ENCODE results near the gene PHEX.

PHEX gene

DNA sequence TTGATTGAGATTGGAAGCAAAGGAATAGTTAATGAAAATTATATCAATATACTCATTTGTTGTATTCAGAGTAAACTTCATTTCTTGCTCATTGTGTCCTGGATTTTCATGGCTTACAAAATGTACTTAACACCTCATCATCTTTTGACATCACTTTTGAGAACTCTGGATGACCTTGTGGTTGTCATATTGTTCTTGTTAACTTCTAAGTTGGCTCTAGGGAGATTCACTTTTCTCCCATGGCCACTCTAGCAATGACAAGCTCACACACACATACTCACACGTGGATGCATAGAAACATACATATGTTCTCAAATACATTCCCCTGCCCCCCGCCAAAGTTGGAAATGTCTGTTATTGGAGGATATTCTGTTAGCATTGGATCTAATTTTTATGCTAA is 15.3 kb downstream of the PHEX start:
- TF ChIP-seq JUND (IDR thresholded peaks at IDR 0.05; ENCODE audit: low read depth): no peak
- no peak for DNase-seq (ENCODE audit: low read depth in 1 of 2, low spot score in 1 of 2)
- in situ Hi-C loops (cut with HindIII; ENCODE audit: low pct_unique_long_range_greater_than_20kb, low sequenced_read_pairs): no loop called here

- no peak for DNase-seq (ENCODE audit: low read depth in 1 of 2, low spot score in 1 of 2)
Measured at GRCh38 chrX:22053481-22053880, 21.4 kb downstream of the PHEX start.

DNA sequence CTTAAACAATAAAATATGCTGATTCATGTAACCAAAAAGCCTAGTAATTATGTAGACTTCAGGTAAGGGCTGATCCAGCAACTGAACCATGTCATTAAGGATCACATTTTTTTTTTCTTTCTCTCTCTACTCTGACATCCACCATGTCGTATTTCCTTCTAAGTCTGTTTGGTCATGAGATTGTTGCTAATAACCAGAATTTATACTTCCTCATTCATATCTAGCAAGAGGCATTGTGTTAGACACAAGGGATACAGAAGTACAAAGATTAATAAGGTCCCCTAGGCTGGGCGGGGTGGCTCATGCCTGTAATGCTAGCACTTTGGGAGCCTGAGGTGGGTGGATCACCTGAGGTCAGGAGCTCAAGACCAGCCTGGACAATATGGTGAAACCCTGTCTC is 24.1 kb downstream of the PHEX start:
- no peak for TF ChIP-seq JUND (IDR thresholded peaks at IDR 0.05; ENCODE audit: low read depth)
- in situ Hi-C loops (cut with HindIII; ENCODE audit: low pct_unique_long_range_greater_than_20kb, low sequenced_read_pairs): no loop called here
- no peak for DNase-seq (ENCODE audit: low read depth in 1 of 2, low spot score in 1 of 2)

More at GRCh38 chrX:22053481-22053880, 21.4 kb downstream of the PHEX start:
- in situ Hi-C loops (cut with HindIII; ENCODE audit: low pct_unique_long_range_greater_than_20kb, low sequenced_read_pairs): no loop called here
- TF ChIP-seq JUND (IDR thresholded peaks at IDR 0.05; ENCODE audit: low read depth): no peak

DNA sequence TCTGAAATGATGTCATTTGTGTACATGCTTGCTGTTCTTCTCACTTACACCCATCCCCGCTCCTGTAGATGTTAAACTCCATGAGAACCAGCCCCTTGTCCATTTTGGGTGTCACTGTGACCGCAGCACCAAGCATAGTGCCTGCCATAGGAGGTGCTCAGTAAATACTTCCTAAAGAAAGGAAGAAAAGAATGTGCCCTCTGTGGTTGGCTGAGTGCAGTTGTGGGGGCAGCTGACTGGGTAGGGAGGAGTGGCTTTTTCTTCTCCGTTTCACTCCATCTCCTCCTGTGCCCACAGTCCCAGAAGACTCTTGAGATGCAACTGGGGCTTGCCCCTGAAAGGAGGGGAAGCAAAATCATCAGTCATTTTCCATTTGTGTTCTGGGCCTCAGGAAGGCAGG is 25.5 kb downstream of the PHEX start:
- no peak for DNase-seq (ENCODE audit: low read depth in 1 of 2, low spot score in 1 of 2)
- in situ Hi-C loops (cut with HindIII; ENCODE audit: low pct_unique_long_range_greater_than_20kb, low sequenced_read_pairs): no loop called here
- no peak for TF ChIP-seq JUND (IDR thresholded peaks at IDR 0.05; ENCODE audit: low read depth)

DNA sequence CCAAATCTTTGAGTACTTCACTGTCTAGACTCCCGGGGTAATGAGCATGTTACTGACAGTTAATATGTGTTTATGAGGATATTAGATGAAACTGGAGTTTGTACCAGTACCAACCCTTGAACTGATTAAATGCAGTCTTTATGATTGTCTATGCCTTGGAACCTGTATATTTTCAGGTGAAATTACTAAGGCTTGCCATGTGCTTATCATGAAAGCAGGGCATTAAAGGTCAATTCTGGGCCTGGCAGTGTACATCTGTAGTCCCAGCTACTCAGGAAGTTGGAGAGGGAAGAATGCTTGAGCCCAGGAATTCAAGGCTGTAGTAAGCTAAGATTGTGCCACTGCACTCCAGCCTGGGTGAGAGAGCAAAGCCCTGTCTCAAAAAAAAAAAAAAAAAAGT is 27.6 kb downstream of the PHEX start:
- no peak for TF ChIP-seq JUND (IDR thresholded peaks at IDR 0.05; ENCODE audit: low read depth)
- no peak for DNase-seq (ENCODE audit: low read depth in 1 of 2, low spot score in 1 of 2)
- in situ Hi-C loops (cut with HindIII; ENCODE audit: low pct_unique_long_range_greater_than_20kb, low sequenced_read_pairs): no loop called here

DNA sequence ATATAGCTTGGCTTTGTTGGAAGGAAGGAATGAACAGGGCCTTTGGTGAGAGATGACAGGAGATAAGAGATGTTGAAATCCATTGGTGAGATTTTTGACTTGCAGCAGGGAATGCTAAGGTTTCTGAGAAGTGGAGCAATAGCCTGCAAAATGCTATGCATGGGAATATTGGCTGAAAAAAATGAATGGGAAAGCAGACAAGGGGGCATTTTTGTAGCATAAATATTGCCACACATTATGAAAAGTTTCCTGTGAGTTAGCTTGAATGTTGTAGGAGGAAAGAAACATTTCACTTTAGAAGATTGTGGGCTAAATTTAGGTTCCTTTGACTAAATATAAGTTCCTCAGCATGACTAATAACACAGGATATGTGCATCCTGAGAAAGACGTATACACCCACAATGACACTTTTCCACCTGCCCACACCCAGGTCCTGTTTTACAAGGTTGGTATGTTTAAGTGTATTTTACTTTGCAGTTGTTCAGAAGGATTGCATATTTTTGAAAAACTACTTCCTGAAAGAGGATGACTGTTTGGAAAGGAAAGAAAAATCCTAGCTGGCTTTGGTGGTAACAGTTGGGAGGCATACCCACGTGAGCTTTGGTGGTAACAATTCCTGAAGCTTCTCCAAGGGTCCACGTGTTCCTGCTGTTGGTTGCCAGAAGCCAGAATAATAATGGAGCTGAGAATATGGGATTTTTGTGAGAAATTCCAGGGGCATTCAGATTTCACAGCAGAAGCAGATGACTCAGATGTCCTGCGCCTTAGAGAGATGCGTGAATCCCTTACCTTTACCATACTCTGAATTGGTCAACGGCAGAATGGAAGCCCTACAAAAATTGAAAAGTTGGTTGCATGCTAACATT is 28.5 kb downstream of the PHEX start:
- in situ Hi-C loops (cut with HindIII; ENCODE audit: low pct_unique_long_range_greater_than_20kb, low sequenced_read_pairs): no loop called here
- DNase-seq (ENCODE audit: low read depth in 1 of 2, low spot score in 1 of 2): no peak
- no peak for TF ChIP-seq JUND (IDR thresholded peaks at IDR 0.05; ENCODE audit: low read depth)

DNA sequence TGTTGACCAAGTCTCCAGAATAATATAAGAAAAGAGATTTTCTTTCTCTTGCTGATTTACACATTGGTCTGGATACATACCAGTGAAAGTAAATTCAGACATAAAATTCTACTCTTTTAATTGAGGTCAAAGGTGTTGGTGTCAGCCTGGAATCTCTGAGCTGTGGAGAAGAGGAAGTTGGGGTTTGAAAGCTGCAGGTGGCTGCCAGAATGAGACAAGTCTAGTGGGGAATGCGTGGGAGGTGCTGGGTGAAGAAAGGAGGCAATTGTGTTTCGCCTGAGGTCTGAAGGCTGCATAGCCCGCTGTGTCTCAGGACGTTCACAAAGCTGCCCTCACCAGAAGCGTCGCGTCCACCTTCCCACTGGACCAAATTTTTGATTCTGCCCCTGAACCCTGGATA is 31.2 kb downstream of the PHEX start:
- in situ Hi-C loops (cut with HindIII; ENCODE audit: low pct_unique_long_range_greater_than_20kb, low sequenced_read_pairs): no loop called here
- peak in 1 of 2 experiments; percentile 11 for DNase-seq (ENCODE audit: low read depth in 1 of 2, low spot score in 1 of 2)
- TF ChIP-seq JUND (IDR thresholded peaks at IDR 0.05; ENCODE audit: low read depth): no peak

GRCh38 chrX:22069586-22069985 is 37.5 kb downstream of the PHEX start:
- TF ChIP-seq JUND (IDR thresholded peaks at IDR 0.05; ENCODE audit: low read depth): no peak
- in situ Hi-C loops (cut with HindIII; ENCODE audit: low pct_unique_long_range_greater_than_20kb, low sequenced_read_pairs): no loop called here
- DNase-seq (ENCODE audit: low read depth in 1 of 2, low spot score in 1 of 2): no peak

- in situ Hi-C loops (cut with HindIII; ENCODE audit: low pct_unique_long_range_greater_than_20kb, low sequenced_read_pairs): no loop called here
- no peak for TF ChIP-seq JUND (IDR thresholded peaks at IDR 0.05; ENCODE audit: low read depth)
- no peak for DNase-seq (ENCODE audit: low read depth in 1 of 2, low spot score in 1 of 2)
Measured at GRCh38 chrX:22073928-22074327, 41.8 kb downstream of the PHEX start.

GRCh38 chrX:22078117-22078516 is 46.0 kb downstream of the PHEX start:
- in situ Hi-C loops (cut with HindIII; ENCODE audit: low pct_unique_long_range_greater_than_20kb, low sequenced_read_pairs): no loop called here
- no peak for TF ChIP-seq JUND (IDR thresholded peaks at IDR 0.05; ENCODE audit: low read depth)
- DNase-seq (ENCODE audit: low read depth in 1 of 2, low spot score in 1 of 2): no peak

DNA sequence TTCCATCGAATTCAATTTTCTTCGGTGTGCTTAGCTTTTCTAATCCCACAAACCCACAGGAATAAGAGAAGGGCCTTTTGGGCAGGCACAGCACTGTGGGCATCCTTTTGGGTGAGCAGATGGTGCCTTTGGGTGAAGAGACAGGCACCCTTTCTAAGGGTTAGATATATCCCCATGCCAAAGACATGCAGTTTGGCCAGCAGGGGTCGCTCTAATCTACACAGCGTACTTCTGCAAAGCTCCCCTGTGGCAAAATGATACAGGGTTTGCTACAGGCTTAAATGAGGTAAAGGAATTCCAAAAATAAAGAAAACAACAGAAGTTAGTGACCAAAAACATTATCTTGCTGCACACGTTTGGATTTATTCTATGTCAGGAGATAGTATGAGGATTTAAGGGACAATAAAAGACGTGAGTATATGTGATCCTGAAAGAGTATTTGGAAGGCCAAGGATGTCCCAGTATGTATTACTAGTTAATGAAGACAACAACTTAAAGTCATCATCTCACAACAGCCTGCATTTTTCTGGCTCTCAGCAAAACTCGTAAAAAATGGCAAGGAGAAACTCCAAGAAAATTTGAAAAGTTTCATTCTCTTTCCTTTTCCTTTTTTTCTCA is 49.5 kb downstream of the PHEX start:
- TF ChIP-seq JUND (IDR thresholded peaks at IDR 0.05; ENCODE audit: low read depth): no peak
- in situ Hi-C loops (cut with HindIII; ENCODE audit: low pct_unique_long_range_greater_than_20kb, low sequenced_read_pairs): no loop called here
- DNase-seq (ENCODE audit: low read depth in 1 of 2, low spot score in 1 of 2): peak in 1 of 2 experiments; percentile 59

DNA sequence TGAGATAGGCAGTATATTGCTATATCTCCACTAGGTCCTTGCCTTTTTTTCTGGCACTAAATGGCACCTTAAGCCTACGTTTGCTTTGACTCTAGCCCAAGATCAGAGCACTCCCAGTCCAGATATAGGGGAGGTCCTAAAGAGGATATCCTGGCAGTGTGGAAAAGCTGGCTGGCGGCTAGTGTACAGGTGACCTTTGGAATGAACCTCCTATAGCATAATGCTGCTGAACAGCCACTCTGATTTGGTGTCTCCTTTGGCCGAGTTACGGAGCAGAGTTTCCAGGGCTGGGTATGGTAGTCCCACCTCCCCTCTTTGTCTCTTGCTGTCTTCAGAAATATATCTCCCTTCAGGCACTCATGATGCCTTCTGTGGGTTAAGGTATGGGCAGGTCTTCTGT is 53.9 kb downstream of the PHEX start:
- in situ Hi-C loops (cut with HindIII; ENCODE audit: low pct_unique_long_range_greater_than_20kb, low sequenced_read_pairs): no loop called here
- TF ChIP-seq JUND (IDR thresholded peaks at IDR 0.05; ENCODE audit: low read depth): no peak

GRCh38 chrX:22087011-22087557 is 55.0 kb downstream of the PHEX start:
- in situ Hi-C loops (cut with HindIII; ENCODE audit: low pct_unique_long_range_greater_than_20kb, low sequenced_read_pairs): no loop called here

More for the DNA sequence above, 53.9 kb downstream of the PHEX start:
- DNase-seq (ENCODE audit: low read depth in 1 of 2, low spot score in 1 of 2): no peak

More at GRCh38 chrX:22087011-22087557, 55.0 kb downstream of the PHEX start:
- TF ChIP-seq JUND (IDR thresholded peaks at IDR 0.05; ENCODE audit: low read depth): no peak
- DNase-seq (ENCODE audit: low read depth in 1 of 2, low spot score in 1 of 2): no peak
